GM12865 (cell line): ENCODE results near the gene MGAT5.

Experiments
- DNase-seq: peaks from one replicate; pipeline ENCODE4 v3.0.0; 2010; ENCODE audit warnings: low read depth
- H3K4me3 ChIP-seq: 2 replicates; pipeline ENCODE4 v1.5.1; 2011; ENCODE audit warnings: mild to moderate bottlenecking, low read depth, low read length, control low read depth
- CTCF ChIP-seq: IDR thresholded peaks from 2 replicates; pipeline ENCODE4 v1.5.1; 2011; ENCODE audit warnings: low read length, control low read depth, low read depth, inconsistent platforms; ENCODE audit not compliant: insufficient read depth; ENCODE audit errors: missing control alignments

The MGAT5 gene

GRCh38 chr2:134354611-134355010, 100.7 kb downstream of the MGAT5 start:
- no peak for DNase-seq
- H3K4me3 ChIP-seq = no peak overlapping the region
- no peak for TF ChIP-seq CTCF

- H3K4me3 ChIP-seq = no peak overlapping the region
- no peak for DNase-seq
- no peak for TF ChIP-seq CTCF
Observed at GRCh38 chr2:134357814-134358213, 103.9 kb downstream of the MGAT5 start.

DNA sequence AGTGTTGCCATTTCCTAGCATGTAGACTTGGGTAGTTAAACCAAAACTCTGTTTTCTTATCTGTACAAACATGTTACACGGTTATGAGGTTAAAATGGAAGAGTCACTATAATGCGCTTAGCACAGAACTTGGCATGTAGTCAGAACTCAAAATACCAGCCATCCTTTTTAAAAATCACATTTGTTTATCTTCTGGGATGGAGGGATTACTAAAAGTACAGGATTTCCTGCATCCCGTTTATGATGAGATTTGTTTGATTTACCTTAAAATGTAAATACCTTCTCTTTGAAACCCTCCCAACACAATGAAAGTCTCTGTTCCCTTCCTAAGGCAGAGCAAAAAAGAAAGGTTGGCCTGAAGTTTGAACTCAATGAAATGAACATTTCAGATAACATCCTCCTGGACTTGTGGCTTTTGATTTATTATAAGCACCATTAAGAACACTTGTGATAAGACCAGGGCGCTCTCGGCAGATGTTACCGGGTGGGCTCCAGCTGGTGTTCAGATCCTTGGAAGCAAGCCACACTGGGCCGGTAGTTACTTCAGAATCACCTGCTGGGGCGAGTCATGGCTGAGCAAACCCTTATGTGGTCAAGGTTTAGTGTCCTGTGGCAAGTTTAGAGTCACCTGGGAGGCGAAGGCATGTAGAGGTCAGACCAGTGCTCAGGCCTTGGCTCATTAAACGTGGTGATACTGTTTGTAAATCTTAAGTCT, 105.7 kb downstream of the MGAT5 start:
- no peak for DNase-seq
- TF ChIP-seq CTCF = no peak
- H3K4me3 ChIP-seq = no peak overlapping the region

GRCh38 chr2:134360745-134361487, 107.0 kb downstream of the MGAT5 start:
- DNase-seq = no peak

GRCh38 chr2:134361648-134362047, 107.8 kb downstream of the MGAT5 start:
- TF ChIP-seq CTCF = no peak
- no peak overlapping the region for H3K4me3 ChIP-seq
- no peak for DNase-seq

More at GRCh38 chr2:134360745-134361487, 107.0 kb downstream of the MGAT5 start:
- TF ChIP-seq CTCF = no peak
- no peak overlapping the region for H3K4me3 ChIP-seq

DNA sequence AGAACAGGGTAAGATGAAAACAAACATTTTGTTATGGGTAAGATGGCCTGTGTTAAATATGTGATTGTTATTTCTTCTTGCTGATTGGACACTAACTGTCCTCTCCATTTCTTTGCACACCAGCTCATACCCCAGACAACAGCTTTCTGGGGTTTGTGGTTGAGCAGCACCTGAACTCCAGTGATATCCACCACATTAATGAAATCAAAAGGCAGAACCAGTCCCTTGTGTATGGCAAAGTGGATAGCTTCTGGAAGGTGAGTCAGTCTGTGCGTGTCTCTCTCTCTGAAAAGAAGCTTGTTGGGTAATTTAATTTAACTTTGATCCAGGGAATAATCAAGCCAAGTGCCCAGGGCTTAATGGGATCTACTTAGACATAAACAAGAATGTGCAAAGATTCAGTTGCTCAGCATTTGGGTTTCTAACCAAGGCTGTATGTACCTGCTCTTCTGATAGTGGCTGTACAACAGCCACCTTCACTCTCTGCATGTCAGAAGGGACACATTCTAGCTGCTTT, 108.3 kb downstream of the MGAT5 start:
- TF ChIP-seq CTCF = no peak
- H3K4me3 ChIP-seq = no peak overlapping the region
- DNase-seq = no peak
